ENCODE data around the gene EPPIN.

The EPPIN gene

GRCh38 chr20:45581702-45582101 is 34.5 kb upstream of the EPPIN start:
- no peak for TF ChIP-seq TAF1 (IDR thresholded peaks at IDR 0.05; ENCODE audit: borderline replicate concordance, insufficient read depth, low read length)
- TF ChIP-seq FOXP2 (optimal IDR thresholded peaks at IDR 0.05; ENCODE audit: borderline replicate concordance, extremely low read depth, extremely low read length, insufficient read depth) = no peak
- TF ChIP-seq SIN3A (IDR thresholded peaks at IDR 0.05; ENCODE audit: borderline replicate concordance, insufficient read depth, low read length) = no peak
- TF ChIP-seq REST (IDR thresholded peaks at IDR 0.05; ENCODE audit: insufficient read depth in 1 of 2, low read depth in 2 of 2, low read length in 2 of 2) = no peak
- no peak for TF ChIP-seq POLR2AphosphoS5 (IDR thresholded peaks at IDR 0.05; ENCODE audit: low read depth, low read length)

- TF ChIP-seq REST (IDR thresholded peaks at IDR 0.05; ENCODE audit: insufficient read depth in 1 of 2, low read depth in 2 of 2, low read length in 2 of 2) (no peak), POLR2AphosphoS5 (IDR thresholded peaks at IDR 0.05; ENCODE audit: low read depth, low read length) (no peak), SIN3A (IDR thresholded peaks at IDR 0.05; ENCODE audit: borderline replicate concordance, insufficient read depth, low read length) (no peak), TAF1 (IDR thresholded peaks at IDR 0.05; ENCODE audit: borderline replicate concordance, insufficient read depth, low read length) (no peak), FOXP2 (optimal IDR thresholded peaks at IDR 0.05; ENCODE audit: borderline replicate concordance, extremely low read depth, extremely low read length, insufficient read depth) (no peak)
Observed at GRCh38 chr20:45579184-45579583, 32.0 kb upstream of the EPPIN start, which contains the start of gene WFDC8. Gene WFDC8 (minus strand): TSS chr20:45579284. CDS start chr20:45579247, 37 bp downstream.

GRCh38 chr20:45578231-45578630 is 31.0 kb upstream of the EPPIN start:
- TF ChIP-seq POLR2AphosphoS5 (IDR thresholded peaks at IDR 0.05; ENCODE audit: low read depth, low read length) (no peak), REST (IDR thresholded peaks at IDR 0.05; ENCODE audit: insufficient read depth in 1 of 2, low read depth in 2 of 2, low read length in 2 of 2) (no peak), FOXP2 (optimal IDR thresholded peaks at IDR 0.05; ENCODE audit: borderline replicate concordance, extremely low read depth, extremely low read length, insufficient read depth) (no peak), SIN3A (IDR thresholded peaks at IDR 0.05; ENCODE audit: borderline replicate concordance, insufficient read depth, low read length) (no peak), TAF1 (IDR thresholded peaks at IDR 0.05; ENCODE audit: borderline replicate concordance, insufficient read depth, low read length) (no peak)

GRCh38 chr20:45576995-45577394 is 29.8 kb upstream of the EPPIN start:
- TF ChIP-seq SIN3A (IDR thresholded peaks at IDR 0.05; ENCODE audit: borderline replicate concordance, insufficient read depth, low read length) = no peak
- no peak for TF ChIP-seq TAF1 (IDR thresholded peaks at IDR 0.05; ENCODE audit: borderline replicate concordance, insufficient read depth, low read length)
- TF ChIP-seq REST (IDR thresholded peaks at IDR 0.05; ENCODE audit: insufficient read depth in 1 of 2, low read depth in 2 of 2, low read length in 2 of 2) = no peak
- TF ChIP-seq FOXP2 (optimal IDR thresholded peaks at IDR 0.05; ENCODE audit: borderline replicate concordance, extremely low read depth, extremely low read length, insufficient read depth) = no peak
- TF ChIP-seq POLR2AphosphoS5 (IDR thresholded peaks at IDR 0.05; ENCODE audit: low read depth, low read length) = no peak

GRCh38 chr20:45575931-45576330 is 28.7 kb upstream of the EPPIN start:
- TF ChIP-seq REST (IDR thresholded peaks at IDR 0.05; ENCODE audit: insufficient read depth in 1 of 2, low read depth in 2 of 2, low read length in 2 of 2) (no peak), TAF1 (IDR thresholded peaks at IDR 0.05; ENCODE audit: borderline replicate concordance, insufficient read depth, low read length) (no peak), FOXP2 (optimal IDR thresholded peaks at IDR 0.05; ENCODE audit: borderline replicate concordance, extremely low read depth, extremely low read length, insufficient read depth) (no peak), POLR2AphosphoS5 (IDR thresholded peaks at IDR 0.05; ENCODE audit: low read depth, low read length) (no peak), SIN3A (IDR thresholded peaks at IDR 0.05; ENCODE audit: borderline replicate concordance, insufficient read depth, low read length) (no peak)
